Stimulated activated CD8-positive, alpha-beta memory T cell treated with anti-CD3 and anti-CD28 coated beads, Interleukin-7, amount 100 ng/mL, for 1 hour (primary cell): ENCODE measurements around the gene KCNB1.

Experiments
- DNase-seq, 2 donors: peaks; one replicate each; pipeline ENCODE4 v3.0.0-alpha.2; 2020; ENCODE audit warnings: low read depth in 2 of 2

Gene KCNB1

DNA sequence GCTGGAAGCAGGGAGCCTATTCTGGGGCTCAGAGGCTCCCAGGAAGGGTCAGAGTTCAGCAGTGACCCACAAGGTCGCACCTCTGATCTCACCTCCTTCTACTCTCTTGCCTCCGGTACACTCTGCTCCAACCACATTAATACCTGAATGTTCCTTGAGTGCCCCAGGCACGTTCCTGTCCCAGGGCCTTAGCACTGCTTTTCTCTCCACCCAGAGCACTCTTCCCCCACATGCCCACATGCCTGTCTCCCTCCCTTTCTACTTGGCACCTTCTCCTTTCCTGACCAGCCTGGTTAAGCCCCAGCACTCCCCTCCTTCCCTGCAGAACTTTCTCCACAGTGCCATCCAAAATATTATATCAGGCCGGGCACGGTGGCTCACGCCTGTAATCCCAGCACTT, 13.4 kb downstream of the KCNB1 start:
- no peak for DNase-seq

DNA sequence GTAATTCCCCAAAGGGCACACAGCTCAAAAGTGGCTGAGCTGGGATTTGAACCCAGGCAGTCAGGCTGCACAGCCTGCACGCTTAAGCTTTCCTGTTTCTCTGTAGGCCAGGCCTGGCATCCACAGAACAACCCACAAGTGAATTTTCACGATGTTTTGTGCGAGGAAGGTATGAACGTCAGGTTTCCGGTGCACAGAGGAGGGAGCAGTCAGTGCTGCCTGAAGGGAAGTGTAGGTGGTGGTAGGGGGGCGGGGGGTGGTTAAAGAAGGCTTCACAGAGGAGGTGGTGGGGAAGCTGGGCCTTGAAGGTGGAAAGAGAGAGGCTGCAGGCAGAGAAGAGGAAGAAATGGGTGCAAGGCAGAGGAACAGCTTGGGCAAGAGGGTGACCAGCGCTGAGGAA, 14.1 kb downstream of the KCNB1 start:
- DNase-seq, result no peak

DNA sequence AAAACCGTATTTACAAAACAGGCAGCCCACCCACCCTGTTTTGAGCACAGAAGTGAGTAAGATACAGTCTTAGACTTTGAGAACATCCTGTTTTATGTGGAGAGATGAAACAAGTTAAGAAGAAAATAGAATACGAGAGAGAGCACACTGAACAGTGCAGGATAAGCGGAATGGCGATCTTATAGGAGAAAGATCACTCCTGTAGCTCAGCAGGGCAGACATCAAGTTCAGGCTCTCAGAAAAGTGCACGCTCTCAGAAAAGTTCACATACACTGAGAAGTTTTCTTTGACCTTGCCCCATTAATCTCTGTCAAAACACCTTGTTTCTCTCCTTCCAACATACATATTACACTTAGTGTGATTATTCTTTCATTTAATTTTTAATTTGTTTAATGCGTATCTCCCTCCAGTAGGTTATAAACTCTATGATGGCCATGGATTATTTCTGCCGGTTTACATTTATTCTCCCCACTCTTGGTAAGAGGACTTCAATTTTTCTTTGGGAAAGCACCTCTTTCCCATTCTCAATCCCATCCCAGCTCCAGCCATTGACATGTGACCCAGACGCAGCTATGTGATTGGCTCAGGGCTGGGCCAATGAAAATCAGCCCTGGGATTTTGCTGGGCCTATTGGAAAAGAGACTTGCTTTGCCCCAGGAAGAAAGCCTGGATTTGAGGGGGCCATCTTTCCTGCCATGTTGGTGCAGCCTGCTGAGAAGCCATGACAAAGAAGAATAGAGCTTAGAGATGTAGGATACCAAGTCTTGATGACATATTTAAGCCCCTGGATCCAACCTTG, 16.2 kb downstream of the KCNB1 start:
- DNase-seq, result no peak

DNA sequence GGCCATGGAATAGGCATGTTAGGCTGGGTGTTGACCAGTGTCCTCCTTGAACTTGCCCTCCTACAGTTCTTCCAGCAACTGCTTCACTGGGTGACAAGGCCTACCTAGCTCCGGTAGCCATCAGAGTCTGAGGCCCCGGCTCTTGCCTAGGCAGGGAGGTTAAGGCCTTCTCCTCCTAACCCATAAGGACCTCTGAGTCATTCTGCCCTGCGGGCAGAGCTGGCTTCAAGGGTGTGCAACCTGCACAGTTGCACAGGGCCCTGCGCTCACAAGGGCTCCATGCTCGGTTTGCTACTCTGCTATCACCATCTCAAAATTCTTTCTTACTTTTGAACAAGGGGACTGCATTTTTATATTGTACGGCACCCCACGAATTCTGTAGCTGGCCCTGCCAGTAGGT, 17.9 kb downstream of the KCNB1 start:
- DNase-seq, result no peak

DNA sequence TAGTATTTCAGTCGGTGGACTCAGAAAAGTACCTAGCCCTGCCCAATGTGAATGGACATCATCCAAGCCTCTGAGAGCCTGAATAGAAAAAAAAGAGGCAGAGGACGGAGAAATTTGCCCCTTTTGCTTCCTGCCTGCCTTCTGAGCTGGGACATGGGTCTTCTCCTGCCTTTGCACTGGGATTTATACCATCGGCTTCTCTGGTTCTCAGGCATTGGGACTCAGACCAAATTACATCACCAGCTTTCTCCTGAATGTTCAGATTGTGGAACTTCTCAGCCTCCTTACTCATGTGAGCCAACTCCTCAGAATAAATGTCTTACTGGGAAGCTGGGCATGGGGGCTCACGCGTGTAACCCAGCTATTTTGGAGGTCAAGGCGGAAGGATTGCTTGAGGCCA, 19.8 kb downstream of the KCNB1 start:
- DNase-seq, result no peak

DNA sequence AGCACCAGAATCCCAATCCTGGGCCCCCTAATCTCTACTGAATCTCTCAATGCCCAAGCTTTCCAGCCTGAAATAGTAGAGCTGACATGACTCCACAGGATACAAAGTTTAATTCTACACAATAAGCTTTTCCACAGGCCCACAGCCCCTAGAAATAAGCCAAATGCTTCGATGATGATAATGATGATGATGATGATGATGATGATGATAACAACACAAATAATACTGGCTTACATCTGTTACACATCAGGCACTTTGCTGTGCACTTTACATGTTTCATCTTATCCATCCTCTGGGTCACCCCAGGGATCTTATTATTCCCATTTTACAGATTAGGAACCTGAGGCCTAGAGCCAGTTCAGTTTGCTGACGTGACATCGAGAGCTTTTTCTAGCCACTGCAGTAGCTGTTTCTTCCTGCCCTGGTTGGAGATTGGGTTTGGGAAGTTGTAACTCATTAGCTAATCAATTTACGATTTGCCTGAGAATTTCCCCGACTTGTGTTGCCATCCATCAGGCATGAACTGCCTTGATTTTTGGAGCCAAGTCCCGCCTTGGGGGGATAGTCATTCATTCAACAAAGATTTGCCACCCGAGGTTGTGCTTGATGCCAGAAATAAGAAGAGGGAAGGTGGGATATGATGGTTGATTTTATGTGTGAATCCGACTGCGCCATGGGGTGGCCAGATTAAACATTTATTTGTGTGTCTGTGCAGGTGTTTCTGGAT, 20.4 kb downstream of the KCNB1 start:
- DNase-seq, result no peak

DNA sequence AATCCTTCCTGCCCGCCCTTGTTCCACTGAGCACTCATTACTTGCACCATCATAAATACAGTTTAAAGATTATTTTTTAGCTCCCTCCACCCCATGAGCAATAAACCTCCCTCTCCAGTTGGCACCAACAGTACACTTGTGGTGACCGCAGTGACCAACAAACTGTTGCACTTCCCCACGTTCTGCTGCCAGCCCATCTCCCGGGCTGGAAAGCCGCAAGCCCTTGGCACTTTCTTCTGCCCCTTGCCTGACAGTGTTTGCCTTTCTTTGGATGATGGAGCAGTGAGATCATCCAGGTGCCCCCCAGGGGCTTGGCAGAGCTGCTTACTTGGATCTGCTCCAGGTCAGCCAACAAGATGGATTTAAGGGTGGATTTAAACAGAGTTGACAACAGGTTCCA, 21.6 kb downstream of the KCNB1 start:
- DNase-seq, result no peak

DNA sequence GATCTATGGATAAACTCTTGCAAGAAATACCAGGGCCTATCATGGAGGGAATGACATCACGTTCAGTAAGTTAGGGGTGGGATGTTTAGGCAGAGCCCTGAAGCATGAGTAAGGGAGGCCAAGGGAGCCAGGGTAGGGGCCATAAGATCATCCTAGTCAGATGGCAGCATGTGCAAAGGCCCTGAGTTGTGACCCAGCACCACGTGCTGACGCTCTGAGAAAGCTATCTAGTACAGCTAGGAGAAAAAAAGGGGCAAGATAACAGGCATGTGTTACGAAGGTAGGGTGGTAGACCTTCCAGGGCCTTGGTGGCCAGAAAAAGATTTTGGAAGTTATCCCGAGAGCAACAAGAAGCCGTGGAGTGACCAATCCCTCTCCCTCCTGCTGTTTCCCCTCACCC, 22.3 kb downstream of the KCNB1 start:
- DNase-seq, result no peak

DNA sequence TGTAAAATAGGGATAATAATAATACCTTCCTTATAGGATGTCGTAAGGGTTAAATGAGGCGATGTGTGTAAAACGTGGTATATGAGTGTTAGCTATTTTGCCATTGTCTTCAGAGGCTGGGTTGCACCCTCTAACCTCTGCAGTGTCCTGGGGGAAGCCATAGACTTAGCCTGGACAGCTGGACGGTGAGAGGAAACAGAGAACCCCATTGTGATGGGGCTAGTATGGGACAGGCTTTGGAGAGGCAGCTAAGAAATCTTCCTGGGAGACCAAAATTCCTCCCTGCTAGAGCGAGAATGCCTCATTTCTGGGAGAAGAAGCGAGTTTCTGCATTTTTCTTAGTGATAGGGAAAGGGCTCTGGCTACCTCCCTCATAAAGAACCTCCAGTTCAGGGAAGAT, 22.8 kb downstream of the KCNB1 start:
- DNase-seq, result no peak

DNA sequence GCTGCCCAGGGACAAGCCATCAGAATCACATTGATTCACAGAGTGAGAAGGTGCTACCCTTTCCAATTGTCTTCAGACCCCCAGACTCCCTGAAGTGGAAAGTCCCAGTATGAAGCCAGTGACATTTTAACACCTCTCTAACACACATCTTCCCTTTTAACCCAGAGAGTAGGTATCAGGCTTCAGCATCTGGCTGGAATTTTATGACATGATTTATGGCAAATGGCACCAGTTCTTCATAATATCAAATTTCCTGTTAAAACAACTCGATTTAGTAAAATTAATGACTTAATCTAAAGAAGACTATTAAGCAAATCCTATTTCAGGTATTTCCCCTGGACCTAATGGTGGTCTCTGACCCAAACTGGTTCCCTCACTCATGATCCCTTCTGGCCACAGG, 25.0 kb downstream of the KCNB1 start:
- DNase-seq, result no peak

DNA sequence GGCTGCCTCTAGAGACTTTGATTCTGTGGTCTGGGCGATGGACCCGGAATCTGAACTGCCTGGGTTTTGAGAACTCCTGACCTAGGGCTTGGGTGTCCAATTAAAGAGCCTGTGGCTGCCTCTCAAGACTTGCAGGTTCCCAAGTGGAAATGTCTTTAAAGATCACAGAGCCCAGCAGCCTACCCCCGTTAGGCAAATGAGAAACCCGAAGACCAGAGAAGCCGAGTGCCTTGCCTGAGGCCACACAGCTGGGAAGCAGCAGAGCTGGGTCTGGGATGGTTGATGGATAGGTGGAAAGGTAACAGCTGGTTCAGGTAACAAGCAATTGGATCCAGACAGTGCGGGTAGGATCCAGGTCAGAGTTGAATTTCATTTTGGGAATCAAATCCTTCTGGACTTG, 25.8 kb downstream of the KCNB1 start:
- no peak for DNase-seq

DNA sequence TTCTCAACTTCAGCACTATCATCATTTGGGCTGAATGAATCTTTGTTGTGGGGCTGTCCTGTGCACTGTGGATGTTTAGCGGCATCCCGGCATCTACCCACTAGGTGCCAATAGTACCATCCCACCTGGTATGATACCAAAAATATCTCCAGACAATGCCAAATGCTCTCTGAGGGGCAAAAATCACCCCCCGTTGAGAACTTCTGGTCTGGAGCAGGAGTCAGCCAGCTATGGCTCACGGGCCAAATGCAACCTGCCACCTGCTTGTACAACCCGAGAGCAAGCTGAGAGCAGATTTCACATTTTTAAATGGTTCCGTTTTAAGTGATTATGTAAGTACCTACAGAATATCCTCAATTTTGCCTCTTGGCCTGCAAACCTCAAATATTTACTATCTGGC, 26.8 kb downstream of the KCNB1 start:
- DNase-seq, result no peak

DNA sequence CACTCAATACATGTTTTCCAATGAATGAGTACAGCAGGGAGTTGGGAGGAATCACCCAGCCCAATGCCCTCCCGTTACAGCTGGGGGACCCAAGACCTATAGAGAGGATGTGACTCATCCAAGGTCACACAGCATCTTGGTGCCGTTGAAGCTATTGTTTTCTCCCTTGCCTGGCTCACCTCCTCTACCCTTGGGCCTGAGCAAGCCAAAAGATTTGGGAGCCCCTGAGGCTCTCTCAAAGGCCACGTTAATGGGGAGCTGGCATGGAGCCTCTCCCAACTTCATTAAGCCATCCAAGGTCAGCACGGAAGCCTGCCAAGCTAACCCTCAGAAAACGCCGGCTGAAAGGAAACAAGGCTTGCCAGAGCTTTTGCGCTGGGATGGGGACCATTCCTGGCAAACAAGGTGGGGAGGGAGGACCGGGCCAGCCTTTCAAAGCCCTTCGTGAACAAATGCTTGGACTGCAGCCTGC, 30.4 kb downstream of the KCNB1 start:
- DNase-seq, result no peak

DNA sequence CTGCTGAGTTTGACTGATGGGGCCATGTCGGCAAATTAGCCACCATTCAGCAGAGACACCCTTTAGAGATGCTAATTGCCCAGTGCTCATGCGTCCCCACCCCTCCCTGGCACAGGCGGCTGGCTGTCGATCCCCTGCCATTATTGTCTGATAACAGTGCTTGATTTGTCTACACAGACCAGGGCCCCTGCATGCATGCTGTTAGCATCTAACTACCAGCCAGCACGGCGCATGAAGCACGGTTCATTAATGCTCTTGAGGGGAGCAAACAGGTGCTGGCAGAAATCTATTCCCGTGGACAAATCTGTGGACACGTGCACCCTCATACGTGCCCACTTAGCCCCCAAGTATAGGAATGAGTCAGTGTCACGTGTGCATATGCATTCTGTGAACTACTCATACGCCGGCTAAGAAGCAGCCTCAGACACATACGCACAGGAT, 32.2 kb downstream of the KCNB1 start:
- no peak for DNase-seq

DNA sequence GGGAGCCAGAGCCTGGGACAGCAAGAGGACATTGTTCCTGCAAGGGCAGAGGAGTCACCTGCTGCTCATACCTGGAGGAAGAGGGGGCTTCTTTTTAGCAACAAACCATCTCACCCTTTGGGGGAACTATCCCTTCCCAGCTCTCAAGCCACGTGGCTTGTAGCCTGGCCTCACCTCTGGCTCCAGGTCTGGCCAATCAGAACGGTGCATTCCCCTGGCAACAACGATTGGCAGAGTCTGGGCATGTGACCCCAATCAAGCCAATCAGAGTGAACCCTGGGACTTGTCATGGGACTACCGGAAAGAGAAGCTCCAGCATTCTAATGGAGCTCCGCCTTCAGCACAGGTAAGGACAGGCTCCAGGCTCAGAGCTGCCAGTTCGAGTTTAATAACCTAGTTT, 33.6 kb downstream of the KCNB1 start:
- no peak for DNase-seq

DNA sequence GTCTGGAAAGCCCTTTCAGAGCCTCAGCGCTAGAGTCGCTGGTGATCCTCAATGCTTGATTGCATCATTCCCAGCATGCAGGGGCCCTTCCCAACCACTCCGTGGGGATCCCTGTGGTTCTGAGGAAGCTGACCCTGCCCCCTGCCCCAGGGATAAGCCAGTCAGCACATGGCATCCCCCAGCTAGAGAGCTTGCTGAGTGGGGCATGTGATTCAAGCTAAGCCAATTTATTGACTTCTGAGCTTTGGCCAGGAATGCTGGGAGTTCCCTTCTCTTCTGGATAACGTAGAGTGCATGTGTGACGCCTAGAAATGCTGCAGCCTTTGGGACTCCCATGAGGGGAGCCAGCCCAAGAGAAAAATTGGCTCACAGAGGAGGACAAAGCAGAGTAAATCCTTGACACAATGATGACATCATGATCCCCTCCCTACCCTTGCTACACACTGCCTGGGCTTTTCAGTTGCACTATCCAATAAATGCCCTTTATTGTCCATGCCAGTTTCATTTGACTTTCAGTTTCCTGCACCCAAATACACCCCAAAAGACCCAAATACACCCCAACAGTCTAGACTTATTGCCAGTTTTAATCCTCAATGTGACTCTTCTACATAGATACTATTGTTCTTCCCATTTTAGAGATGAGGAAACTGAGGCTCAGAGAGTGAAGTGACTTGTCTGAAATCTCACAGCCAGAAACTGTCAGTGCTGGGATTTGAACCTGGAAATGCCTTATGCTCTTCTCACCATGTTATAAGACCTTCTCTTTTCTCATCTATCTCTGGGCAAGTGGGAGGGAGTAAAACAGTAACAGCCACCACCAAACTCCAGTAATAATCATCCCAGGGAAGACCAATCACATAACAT, 34.3 kb downstream of the KCNB1 start:
- no peak for DNase-seq

DNA sequence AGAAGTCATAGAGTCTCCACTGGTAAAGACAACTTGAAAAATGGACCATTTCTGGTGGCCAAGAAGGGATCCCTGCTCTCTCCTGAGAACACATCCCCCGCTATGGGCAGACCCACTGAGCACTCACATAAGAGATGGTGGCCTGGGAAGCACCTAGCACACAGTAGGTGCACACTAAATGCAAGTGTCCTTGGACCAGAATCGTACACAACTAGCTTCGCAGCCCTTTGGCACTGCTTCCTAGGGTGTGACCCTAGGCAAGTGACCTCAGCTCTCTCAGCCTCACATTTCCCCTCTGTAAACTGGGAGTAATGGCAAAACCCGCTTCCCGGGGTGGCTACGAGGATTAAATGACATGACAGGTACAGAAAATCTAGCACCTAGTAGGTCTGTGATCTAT, 35.1 kb downstream of the KCNB1 start:
- DNase-seq, result no peak

DNA sequence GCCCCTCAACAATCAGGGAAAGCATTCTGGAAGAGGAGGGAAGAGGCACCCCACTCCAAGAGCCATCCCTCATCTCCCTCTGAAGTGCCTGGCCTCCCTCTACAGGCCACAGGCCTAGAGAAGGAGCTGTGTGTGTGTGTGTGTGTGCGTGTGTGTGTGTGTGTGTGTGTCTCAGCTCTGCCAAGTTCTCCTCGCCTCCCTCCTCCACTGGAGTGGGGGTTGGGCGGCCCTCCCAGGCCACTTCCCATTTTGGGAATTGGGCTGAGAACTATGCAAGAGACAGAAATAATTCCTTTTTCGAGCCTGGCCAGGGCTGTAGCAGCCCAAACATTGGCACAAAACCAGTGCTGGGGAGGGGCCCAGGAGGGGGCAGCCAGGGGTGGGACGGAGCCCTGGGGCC, 35.7 kb downstream of the KCNB1 start:
- DNase-seq, result no peak

DNA sequence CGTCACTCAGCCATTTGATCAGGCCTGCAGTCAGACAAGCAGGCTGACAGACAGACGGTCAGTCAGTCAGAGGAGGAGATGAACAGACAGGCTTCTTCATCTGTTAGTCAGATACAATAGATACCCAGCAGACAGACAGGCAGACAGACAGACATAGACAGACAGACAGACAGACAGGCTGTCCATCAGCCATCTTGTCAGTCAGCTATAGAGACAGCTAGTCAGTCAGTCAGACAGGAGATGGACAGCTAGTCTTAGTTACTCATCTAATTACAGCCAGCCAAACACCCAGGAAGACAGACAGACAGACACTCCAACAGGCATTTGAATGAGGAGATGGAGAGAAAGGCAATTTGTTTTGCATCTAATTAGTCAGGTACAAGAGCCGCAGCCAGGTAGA, 36.4 kb downstream of the KCNB1 start:
- no peak for DNase-seq

DNA sequence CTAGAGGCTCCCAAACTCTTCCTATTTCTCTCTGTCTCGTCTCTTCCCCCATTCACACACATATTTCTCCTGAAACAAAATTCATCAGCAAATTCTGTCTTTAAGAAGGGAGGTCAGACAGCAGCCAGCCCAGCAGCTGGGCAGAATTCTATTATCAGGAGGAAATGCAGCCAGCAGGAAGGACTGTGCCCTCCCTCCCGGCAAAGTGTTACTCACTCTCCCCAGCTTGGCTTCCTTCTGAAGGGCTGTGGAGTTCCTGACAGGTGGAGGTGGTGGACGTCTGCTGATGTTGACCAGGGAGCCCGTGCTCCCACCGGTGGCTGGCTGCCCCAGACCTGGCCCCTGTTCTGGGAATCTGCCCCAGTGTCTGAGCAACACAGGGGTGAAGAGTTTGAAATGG, 37.3 kb downstream of the KCNB1 start:
- no peak for DNase-seq

DNA sequence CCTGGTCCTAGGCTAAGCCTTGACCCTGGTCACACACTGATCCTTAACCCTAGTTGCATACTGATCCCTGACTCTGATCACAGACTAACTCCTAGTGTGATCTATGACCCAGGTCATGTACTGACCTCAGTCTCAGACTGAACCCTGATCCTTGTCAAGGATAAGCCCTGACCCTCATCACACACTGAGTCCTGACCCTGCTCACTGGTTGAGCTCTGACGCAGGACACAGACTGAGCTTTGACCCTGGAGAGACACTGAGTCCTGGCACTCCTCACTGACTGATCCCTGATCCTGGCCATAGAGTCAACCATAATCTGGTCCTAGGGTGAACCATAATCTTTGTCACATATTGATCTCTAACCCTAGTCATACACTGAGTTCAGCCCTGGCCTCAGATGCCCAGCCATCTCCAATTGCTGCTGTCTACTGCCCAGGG, 37.9 kb downstream of the KCNB1 start:
- DNase-seq, result no peak

DNA sequence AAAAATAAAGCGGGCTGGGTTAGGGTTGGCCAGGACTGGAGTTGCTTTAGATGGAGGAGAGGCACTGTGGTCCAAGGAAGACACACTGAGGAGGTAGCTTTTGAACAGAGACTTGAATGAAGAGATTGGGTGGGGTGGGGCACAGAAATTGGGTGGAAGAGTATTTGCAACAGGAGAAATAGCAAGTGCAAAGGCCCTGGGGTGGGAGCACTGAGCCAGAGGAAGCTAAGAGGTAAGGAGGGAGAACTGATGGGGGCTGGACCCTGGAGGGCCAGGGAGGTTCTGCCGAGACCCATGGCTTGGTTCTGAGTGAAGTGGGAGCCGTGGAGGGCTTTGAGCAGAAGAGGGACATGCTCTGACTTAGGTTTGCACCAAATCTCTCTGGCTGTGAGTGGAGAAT, 45.4 kb downstream of the KCNB1 start:
- no peak for DNase-seq
